H1 (cell line): ENCODE results near the gene SLC35B2.

Experiments used
- HDAC2 ChIP-seq, 2 experiments: fragments of 300-600 bp in 1 of 2; sonication (generic) in 1 of 2; IDR thresholded peaks; 2 replicates each; pipeline ENCODE4 v1.6.1; 2011 to 2012; ENCODE audit warnings: low read depth in 2 of 2, low read length in 2 of 2, mild to moderate bottlenecking in 2 of 2, moderate library complexity in 2 of 2, borderline replicate concordance in 1 of 2, inconsistent platforms in 1 of 2
- TF ChIP-seq, protein P1 (sequence below): IDR thresholded peaks from 2 replicates; pipeline ENCODE4 v1.6.1; 2011; ENCODE audit warnings: low read length, improper control_type of control experiment

DNA sequence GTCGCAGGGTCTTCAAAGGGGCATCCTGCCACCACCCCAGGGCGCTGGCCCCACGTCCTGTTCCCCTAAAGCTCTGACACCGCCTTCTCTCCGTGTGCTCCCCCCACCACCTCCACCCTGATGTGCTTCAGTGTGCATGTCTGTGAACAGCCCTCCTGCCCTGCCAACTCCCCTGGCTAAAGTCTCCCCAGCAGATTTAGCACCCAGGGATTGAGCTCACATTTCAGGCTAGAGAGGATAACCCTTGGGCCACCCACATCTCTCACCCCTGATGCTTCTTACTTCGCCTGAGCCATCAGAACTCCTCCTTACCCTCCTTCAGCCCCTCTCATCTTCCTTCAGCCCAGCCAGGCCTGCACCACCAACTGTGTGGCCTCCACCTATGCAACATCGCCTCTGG is 20.4 kb upstream of the SLC35B2 start:
- TF ChIP-seq, protein P1, sequence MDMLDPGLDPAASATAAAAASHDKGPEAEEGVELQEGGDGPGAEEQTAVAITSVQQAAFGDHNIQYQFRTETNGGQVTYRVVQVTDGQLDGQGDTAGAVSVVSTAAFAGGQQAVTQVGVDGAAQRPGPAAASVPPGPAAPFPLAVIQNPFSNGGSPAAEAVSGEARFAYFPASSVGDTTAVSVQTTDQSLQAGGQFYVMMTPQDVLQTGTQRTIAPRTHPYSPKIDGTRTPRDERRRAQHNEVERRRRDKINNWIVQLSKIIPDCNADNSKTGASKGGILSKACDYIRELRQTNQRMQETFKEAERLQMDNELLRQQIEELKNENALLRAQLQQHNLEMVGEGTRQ: no peak
- no peak for TF ChIP-seq HDAC2 (IDR thresholded peaks at IDR 0.05; ENCODE audit: borderline replicate concordance in 1 of 2, low read depth in 2 of 2, low read length in 2 of 2)
